ENCODE results near the gene CRY2.

- TF ChIP-seq CTCF (IDR thresholded peaks at IDR 0.05), result no peak
- TF ChIP-seq POLR2A (IDR thresholded peaks at IDR 0.05), result no peak
Observed at GRCh38 chr11:45807792-45808238, 39.5 kb upstream of the CRY2 start.
